Natural killer cell (primary cell): ENCODE measurements around the gene RPAIN. TPM values are rescaled to one million over a fixed set of nuclear protein-coding genes. Genes with fewer than 3 reads are reported as not detected.

Experiments used
- ATAC-seq, 3 donors: fragments of 150-1000 bp in 2 of 3; fragments of 200-7000 bp in 1 of 3; cut with Tn5 transposase; 1 replicate in 1 of 3; 2 replicates in 2 of 3; pipeline ENCODE4 v1.10.0; 2021; ENCODE audit warnings: mild to moderate bottlenecking in 2 of 3, moderate library complexity in 2 of 3
- DNase-seq, 2 donors: peaks; one replicate each; pipeline versions ENCODE4 v3.0.0 to v3.0.0-alpha.2; 2013 to 2021; ENCODE audit warnings: mixed read lengths in 1 of 2
- H3K27ac ChIP-seq: one replicate; pipeline ENCODE4 v1.5.1; 2013; ENCODE audit warnings: mild to moderate bottlenecking, low read length
- H3K27me3 ChIP-seq: one replicate; pipeline ENCODE4 v1.6.1; 2013; ENCODE audit warnings: low read length; ENCODE audit not compliant: control insufficient read depth, insufficient read depth
- H3K36me3 ChIP-seq: one replicate; pipeline ENCODE4 v1.6.1; 2013; ENCODE audit warnings: low read length; ENCODE audit not compliant: control insufficient read depth, insufficient read depth
- H3K4me1 ChIP-seq: one replicate; pipeline ENCODE4 v1.6.1; 2013; ENCODE audit warnings: low read length; ENCODE audit not compliant: control insufficient read depth, insufficient read depth
- H3K4me3 ChIP-seq: one replicate; pipeline ENCODE4 v1.5.1; 2013; ENCODE audit warnings: low read length
- H3K9me3 ChIP-seq: one replicate; pipeline ENCODE4 v1.6.1; 2013; ENCODE audit warnings: low read length; ENCODE audit not compliant: control insufficient read depth, insufficient read depth
- H3K27ac Mint-ChIP-seq, 2 donors: one replicate each; pipeline ENCODE4 v1.8.0; 2022; ENCODE audit warnings: mild to moderate bottlenecking in 2 of 2, mixed read lengths in 2 of 2, moderate library complexity in 1 of 2
- H3K27me3 Mint-ChIP-seq, 2 donors: one replicate each; pipeline ENCODE4 v1.8.0; 2022; ENCODE audit warnings: low read depth in 2 of 2, mixed read lengths in 2 of 2
- H3K36me3 Mint-ChIP-seq: one replicate; pipeline ENCODE4 v1.8.0; 2022; ENCODE audit warnings: mixed read lengths
- H3K4me1 Mint-ChIP-seq, 2 donors: one replicate each; pipeline ENCODE4 v1.8.0; 2022; ENCODE audit warnings: mixed read lengths in 2 of 2
- H3K4me3 Mint-ChIP-seq: one replicate; pipeline ENCODE4 v1.8.0; 2022; ENCODE audit warnings: mild to moderate bottlenecking, moderate library complexity, mixed read lengths
- H3K9me3 Mint-ChIP-seq, 2 donors: one replicate each; pipeline ENCODE4 v1.8.0; 2022; ENCODE audit warnings: mixed read lengths in 2 of 2
- WGBS: methylation state at CpG from one replicate; pipeline ENCODE4 v1.1.7; 2013; ENCODE audit warnings: missing lambda C conversion rate; ENCODE audit not compliant: insufficient coverage; 5-methylcytosine and 5-hydroxymethylcytosine counted together
- intact Hi-C: fragments of 100-400 bp; cut with micrococcal nuclease; formaldehyde crosslinking; loops from one replicate; pipeline ENCODE4 v1.14.2; 2022
- total RNA-seq, 4 donors: library from RNA; stranded (reverse); fragments of 120-200 nt in 1 of 4; gene quantifications; one replicate each; pipeline versions ENCODE4 v1.2.3 to v1.2.4, GENCODE V29; 2013 to 2022
- TF ChIP-seq, protein P1 (sequence below): fragments of 200-600 bp; IDR thresholded peaks from one replicate; pipeline ENCODE4 v1.8.0; 2022; ENCODE audit warnings: antibody characterized with exemption

Gene RPAIN
- total RNA-seq, 3 donors from 2014 or later (not counting 1 experiment from before 2014, with no cell fraction given): 61.8 to 87.7 (median 74.4) TPM

DNA sequence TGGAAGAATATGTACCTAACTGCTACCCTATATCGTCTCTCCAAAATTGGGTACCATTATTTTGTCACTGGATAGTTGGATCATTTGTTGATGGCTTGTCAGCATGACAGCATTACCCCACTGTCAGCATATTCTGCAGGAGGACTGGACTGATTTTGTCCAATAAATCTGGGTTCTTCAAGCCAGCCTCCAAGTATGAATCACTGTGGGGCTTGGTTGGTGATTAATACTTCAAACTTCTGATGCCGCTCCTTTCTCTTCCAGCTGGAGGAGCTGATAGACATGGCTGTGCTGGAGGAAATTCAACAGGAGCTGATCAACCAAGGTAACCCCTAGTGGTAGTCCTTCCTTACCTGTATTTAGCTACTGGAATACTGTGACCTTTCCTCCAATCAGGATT is 2.5 kb downstream of the RPAIN start:
- no peak overlapping the region for H3K4me3 Mint-ChIP-seq
- H3K36me3 Mint-ChIP-seq: peaks cover 2% of the 10 kb centered on the region
- no peaks in the 10 kb centered on the region for H3K27me3 ChIP-seq
- no peak overlapping the region for H3K27ac Mint-ChIP-seq
- intact Hi-C loops: no loop called here
- ATAC-seq (no peak), DNase-seq (no peak)
- TF ChIP-seq, protein P1, sequence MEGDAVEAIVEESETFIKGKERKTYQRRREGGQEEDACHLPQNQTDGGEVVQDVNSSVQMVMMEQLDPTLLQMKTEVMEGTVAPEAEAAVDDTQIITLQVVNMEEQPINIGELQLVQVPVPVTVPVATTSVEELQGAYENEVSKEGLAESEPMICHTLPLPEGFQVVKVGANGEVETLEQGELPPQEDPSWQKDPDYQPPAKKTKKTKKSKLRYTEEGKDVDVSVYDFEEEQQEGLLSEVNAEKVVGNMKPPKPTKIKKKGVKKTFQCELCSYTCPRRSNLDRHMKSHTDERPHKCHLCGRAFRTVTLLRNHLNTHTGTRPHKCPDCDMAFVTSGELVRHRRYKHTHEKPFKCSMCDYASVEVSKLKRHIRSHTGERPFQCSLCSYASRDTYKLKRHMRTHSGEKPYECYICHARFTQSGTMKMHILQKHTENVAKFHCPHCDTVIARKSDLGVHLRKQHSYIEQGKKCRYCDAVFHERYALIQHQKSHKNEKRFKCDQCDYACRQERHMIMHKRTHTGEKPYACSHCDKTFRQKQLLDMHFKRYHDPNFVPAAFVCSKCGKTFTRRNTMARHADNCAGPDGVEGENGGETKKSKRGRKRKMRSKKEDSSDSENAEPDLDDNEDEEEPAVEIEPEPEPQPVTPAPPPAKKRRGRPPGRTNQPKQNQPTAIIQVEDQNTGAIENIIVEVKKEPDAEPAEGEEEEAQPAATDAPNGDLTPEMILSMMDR: no peak
- peaks cover 40% of the 10 kb centered on the region for H3K36me3 ChIP-seq
- 100% methylated on average over 1 of the region's 2 CpGs for WGBS
- no peak overlapping the region for H3K4me3 ChIP-seq
- peaks cover 20 to 27% of the 10 kb centered on the region in 2 donors for H3K4me1 Mint-ChIP-seq
- peaks cover 21% of the 10 kb centered on the region for H3K4me1 ChIP-seq
- no peaks in the 10 kb centered on the region for H3K27me3 Mint-ChIP-seq
- no peaks in the 10 kb centered on the region for H3K9me3 ChIP-seq
- no peaks in the 10 kb centered on the region for H3K9me3 Mint-ChIP-seq
- no peak overlapping the region for H3K27ac ChIP-seq

GRCh38 chr17:5424909-5425308 is 4.9 kb downstream of the RPAIN start:
- no peaks in the 10 kb centered on the region for H3K27me3 ChIP-seq
- intact Hi-C loops: no loop called here
- Mint-ChIP-seq H3K4me1 (peaks cover 14 to 16% of the 10 kb centered on the region in 2 donors), H3K4me3 (no peak overlapping the region), H3K27ac (no peak overlapping the region), H3K36me3 (peaks cover 10% of the 10 kb centered on the region), H3K27me3 (no peaks in the 10 kb centered on the region), H3K9me3 (no peaks in the 10 kb centered on the region)
- H3K4me3 ChIP-seq: no peak overlapping the region
- H3K4me1 ChIP-seq: peaks cover 9% of the 10 kb centered on the region
- no peak for DNase-seq
- H3K27ac ChIP-seq: no peak overlapping the region
- H3K9me3 ChIP-seq: no peaks in the 10 kb centered on the region
- TF ChIP-seq, protein P1: no peak
- ATAC-seq: no peak
- peaks cover 58% of the 10 kb centered on the region for H3K36me3 ChIP-seq
- WGBS: 89% methylated on average over 1 of the region's 1 CpG

GRCh38 chr17:5425826-5426225 is 5.8 kb downstream of the RPAIN start:
- H3K27ac ChIP-seq: no peak overlapping the region
- Mint-ChIP-seq H3K36me3 (peaks cover 10% of the 10 kb centered on the region), H3K27me3 (no peaks in the 10 kb centered on the region), H3K4me1 (peaks cover 9 to 13% of the 10 kb centered on the region in 2 donors), H3K9me3 (no peaks in the 10 kb centered on the region), H3K4me3 (no peak overlapping the region), H3K27ac (no peak overlapping the region)
- TF ChIP-seq, protein P1: no peak
- peaks cover 4% of the 10 kb centered on the region for H3K4me1 ChIP-seq
- peaks cover 64% of the 10 kb centered on the region for H3K36me3 ChIP-seq
- H3K9me3 ChIP-seq: no peaks in the 10 kb centered on the region
- DNase-seq: no peak
- no peak overlapping the region for H3K4me3 ChIP-seq
- WGBS: 63% methylated on average over 3 of the region's 3 CpGs
- no peak for ATAC-seq
- no peaks in the 10 kb centered on the region for H3K27me3 ChIP-seq
- intact Hi-C loops: no loop called here

DNA sequence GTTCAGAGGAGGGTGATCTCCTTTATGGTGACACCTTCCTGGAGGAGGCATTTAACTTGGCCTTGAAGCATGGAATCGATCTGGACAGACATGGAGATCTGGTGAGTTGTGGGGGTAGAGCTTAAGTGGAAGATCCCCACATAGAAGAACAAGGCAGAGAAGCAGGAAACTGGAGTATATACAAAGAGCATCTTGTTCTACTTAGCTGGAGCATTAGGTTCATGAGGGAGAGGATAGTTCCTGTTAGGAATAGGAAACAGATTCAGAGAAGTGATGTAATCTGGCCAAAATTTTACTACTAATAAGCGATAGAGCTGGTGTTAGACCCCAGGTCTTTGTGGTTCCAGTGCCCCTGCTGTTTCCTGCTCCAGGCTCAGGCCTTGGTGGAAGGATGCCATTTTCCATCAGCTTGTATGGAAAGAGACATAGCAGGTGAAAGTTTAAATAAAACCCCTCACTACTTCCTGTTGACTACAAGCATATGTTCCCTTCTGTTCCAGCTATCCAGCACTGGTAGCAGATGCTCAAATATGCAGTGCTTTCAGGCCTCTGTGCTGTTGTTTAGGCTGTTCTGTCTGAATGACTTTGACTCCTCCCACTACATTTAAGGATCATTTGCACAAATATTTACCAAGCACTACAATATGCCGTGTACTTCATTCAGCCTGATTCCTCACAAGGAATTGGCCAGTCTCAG is 9.4 kb downstream of the RPAIN start:
- intact Hi-C loops: no loop called here
- H3K27me3 Mint-ChIP-seq: no peaks in the 10 kb centered on the region
- no peaks in the 10 kb centered on the region for H3K9me3 ChIP-seq
- H3K4me3 Mint-ChIP-seq: no peak overlapping the region
- no peak overlapping the region for H3K4me3 ChIP-seq
- H3K4me1 ChIP-seq: no peaks in the 10 kb centered on the region
- H3K36me3 ChIP-seq: peaks cover 77% of the 10 kb centered on the region
- DNase-seq (no peak), ATAC-seq (no peak)
- H3K9me3 Mint-ChIP-seq: no peaks in the 10 kb centered on the region
- no peaks in the 10 kb centered on the region for H3K27me3 ChIP-seq
- WGBS: 96% methylated on average over 3 of the region's 3 CpGs
- no peak overlapping the region for H3K27ac ChIP-seq
- H3K4me1 Mint-ChIP-seq: peaks cover 9 to 14% of the 10 kb centered on the region in 2 donors
- peaks cover 10% of the 10 kb centered on the region for H3K36me3 Mint-ChIP-seq
- peak overlapping the region in 1 of 2 donors; percentile 49 for H3K27ac Mint-ChIP-seq
- TF ChIP-seq, protein P1: no peak
